ENCODE results near the gene KLHL5. TPM values are rescaled to one million over a fixed set of nuclear protein-coding genes. Genes with fewer than 3 reads are reported as not detected.

The KLHL5 gene
- polyA plus RNA-seq, 1 donor from 2014 or later = 33.8 TPM

- H3K36me3 ChIP-seq (ENCODE audit: insufficient read depth, low read length) = no peaks in the 10 kb centered on the region
- H3K79me2 ChIP-seq (replicated peaks; ENCODE audit: insufficient read depth, low read length) = no peaks in the 10 kb centered on the region
- H4K20me1 ChIP-seq (ENCODE audit: insufficient read depth) = no peaks in the 10 kb centered on the region
- no peaks in the 10 kb centered on the region for H3K9me2 ChIP-seq (ENCODE audit: insufficient read depth, low read length)
- no peaks in the 10 kb centered on the region for H3K27me3 ChIP-seq (ENCODE audit: insufficient read depth, low read depth, low read length)
- no peak overlapping the region for H3K4me2 ChIP-seq (ENCODE audit: low read length)
- no peak overlapping the region for H3K4me3 ChIP-seq (ENCODE audit: low read length)
- no peaks in the 10 kb centered on the region for H3F3A ChIP-seq (ENCODE audit: insufficient read depth, low read length, poor library complexity, severe bottlenecking)
- H3K9ac ChIP-seq (ENCODE audit: low read length) = no peak overlapping the region
- no peak overlapping the region for H3K27ac ChIP-seq (ENCODE audit: low read length)
- H3K9me3 ChIP-seq (ENCODE audit: low read length) = no peaks in the 10 kb centered on the region
- H2AFZ ChIP-seq (ENCODE audit: low read depth, low read length) = no peak overlapping the region
- TF ChIP-seq TAF1 (IDR thresholded peaks at IDR 0.05; ENCODE audit: low read depth) (no peak), MXI1 (conservative IDR thresholded peaks at IDR 0.05; ENCODE audit: poor library complexity, severe bottlenecking) (no peak), EZH2 (IDR thresholded peaks at IDR 0.05; ENCODE audit: borderline replicate concordance, insufficient read depth, low read length, poor library complexity, severe bottlenecking) (no peak)
Measured at GRCh38 chr4:39157520-39157919, 95.5 kb downstream of the KLHL5 start.

- H2AFZ ChIP-seq (ENCODE audit: low read depth, low read length) = no peak overlapping the region
Measured at GRCh38 chr4:39166177-39166576, 104.1 kb downstream of the KLHL5 start.

More at GRCh38 chr4:39166177-39166576, 104.1 kb downstream of the KLHL5 start:
- Histone ChIP-seq H3K36me3 (ENCODE audit: insufficient read depth, low read length) (no peaks in the 10 kb centered on the region), H3K9ac (ENCODE audit: low read length) (no peak overlapping the region), H4K20me1 (ENCODE audit: insufficient read depth) (no peaks in the 10 kb centered on the region), H3K4me2 (ENCODE audit: low read length) (no peak overlapping the region), H3K9me3 (ENCODE audit: low read length) (no peaks in the 10 kb centered on the region), H3K9me2 (ENCODE audit: insufficient read depth, low read length) (no peaks in the 10 kb centered on the region), H3K27ac (ENCODE audit: low read length) (no peak overlapping the region), H3K79me2 (replicated peaks; ENCODE audit: insufficient read depth, low read length) (no peaks in the 10 kb centered on the region), H3K4me3 (ENCODE audit: low read length) (no peak overlapping the region), H3F3A (ENCODE audit: insufficient read depth, low read length, poor library complexity, severe bottlenecking) (no peaks in the 10 kb centered on the region), H3K27me3 (ENCODE audit: insufficient read depth, low read depth, low read length) (no peaks in the 10 kb centered on the region)
- TF ChIP-seq, protein P1, sequence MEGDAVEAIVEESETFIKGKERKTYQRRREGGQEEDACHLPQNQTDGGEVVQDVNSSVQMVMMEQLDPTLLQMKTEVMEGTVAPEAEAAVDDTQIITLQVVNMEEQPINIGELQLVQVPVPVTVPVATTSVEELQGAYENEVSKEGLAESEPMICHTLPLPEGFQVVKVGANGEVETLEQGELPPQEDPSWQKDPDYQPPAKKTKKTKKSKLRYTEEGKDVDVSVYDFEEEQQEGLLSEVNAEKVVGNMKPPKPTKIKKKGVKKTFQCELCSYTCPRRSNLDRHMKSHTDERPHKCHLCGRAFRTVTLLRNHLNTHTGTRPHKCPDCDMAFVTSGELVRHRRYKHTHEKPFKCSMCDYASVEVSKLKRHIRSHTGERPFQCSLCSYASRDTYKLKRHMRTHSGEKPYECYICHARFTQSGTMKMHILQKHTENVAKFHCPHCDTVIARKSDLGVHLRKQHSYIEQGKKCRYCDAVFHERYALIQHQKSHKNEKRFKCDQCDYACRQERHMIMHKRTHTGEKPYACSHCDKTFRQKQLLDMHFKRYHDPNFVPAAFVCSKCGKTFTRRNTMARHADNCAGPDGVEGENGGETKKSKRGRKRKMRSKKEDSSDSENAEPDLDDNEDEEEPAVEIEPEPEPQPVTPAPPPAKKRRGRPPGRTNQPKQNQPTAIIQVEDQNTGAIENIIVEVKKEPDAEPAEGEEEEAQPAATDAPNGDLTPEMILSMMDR (IDR thresholded peaks at IDR 0.05; ENCODE audit: poor library complexity, severe bottlenecking) = no peak
- TF ChIP-seq TAF1 (IDR thresholded peaks at IDR 0.05; ENCODE audit: low read depth) = no peak
- TF ChIP-seq POLR2AphosphoS5 (IDR thresholded peaks at IDR 0.05) = no peak
- TF ChIP-seq RAD21 (conservative IDR thresholded peaks at IDR 0.05) = no peak
- TF ChIP-seq, protein P2, sequence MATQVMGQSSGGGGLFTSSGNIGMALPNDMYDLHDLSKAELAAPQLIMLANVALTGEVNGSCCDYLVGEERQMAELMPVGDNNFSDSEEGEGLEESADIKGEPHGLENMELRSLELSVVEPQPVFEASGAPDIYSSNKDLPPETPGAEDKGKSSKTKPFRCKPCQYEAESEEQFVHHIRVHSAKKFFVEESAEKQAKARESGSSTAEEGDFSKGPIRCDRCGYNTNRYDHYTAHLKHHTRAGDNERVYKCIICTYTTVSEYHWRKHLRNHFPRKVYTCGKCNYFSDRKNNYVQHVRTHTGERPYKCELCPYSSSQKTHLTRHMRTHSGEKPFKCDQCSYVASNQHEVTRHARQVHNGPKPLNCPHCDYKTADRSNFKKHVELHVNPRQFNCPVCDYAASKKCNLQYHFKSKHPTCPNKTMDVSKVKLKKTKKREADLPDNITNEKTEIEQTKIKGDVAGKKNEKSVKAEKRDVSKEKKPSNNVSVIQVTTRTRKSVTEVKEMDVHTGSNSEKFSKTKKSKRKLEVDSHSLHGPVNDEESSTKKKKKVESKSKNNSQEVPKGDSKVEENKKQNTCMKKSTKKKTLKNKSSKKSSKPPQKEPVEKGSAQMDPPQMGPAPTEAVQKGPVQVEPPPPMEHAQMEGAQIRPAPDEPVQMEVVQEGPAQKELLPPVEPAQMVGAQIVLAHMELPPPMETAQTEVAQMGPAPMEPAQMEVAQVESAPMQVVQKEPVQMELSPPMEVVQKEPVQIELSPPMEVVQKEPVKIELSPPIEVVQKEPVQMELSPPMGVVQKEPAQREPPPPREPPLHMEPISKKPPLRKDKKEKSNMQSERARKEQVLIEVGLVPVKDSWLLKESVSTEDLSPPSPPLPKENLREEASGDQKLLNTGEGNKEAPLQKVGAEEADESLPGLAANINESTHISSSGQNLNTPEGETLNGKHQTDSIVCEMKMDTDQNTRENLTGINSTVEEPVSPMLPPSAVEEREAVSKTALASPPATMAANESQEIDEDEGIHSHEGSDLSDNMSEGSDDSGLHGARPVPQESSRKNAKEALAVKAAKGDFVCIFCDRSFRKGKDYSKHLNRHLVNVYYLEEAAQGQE (IDR thresholded peaks at IDR 0.05; ENCODE audit: borderline replicate concordance) = no peak
- no peak for TF ChIP-seq EZH2 (IDR thresholded peaks at IDR 0.05; ENCODE audit: borderline replicate concordance, insufficient read depth, low read length, poor library complexity, severe bottlenecking)

Measured in neural cell (in vitro differentiated cells).